ENCODE results near the gene MPZ. TPM values are rescaled to one million over a fixed set of nuclear protein-coding genes. Genes with fewer than 3 reads are reported as not detected.

The MPZ gene
- total and polyA plus RNA-seq, 9 of the 15 experiments (the other 6 are each of a cell fraction or from before 2014, with no cell fraction given) = 0.22 to 16.6 (median 10.9) TPM

- TF ChIP-seq MGA (IDR thresholded peaks at IDR 0.05) (peak; percentile 78), MYC (IDR thresholded peaks at IDR 0.05; ENCODE audit: low read depth, low read length) (peak; percentile 9; the same call in 1 of the 2 replicates), MYC (CRISPR knock-in tag; IDR thresholded peaks at IDR 0.05; ENCODE audit: borderline replicate concordance, low read depth) (no peak)
Observed at GRCh38 chr1:161313554-161314200, 3.9 kb upstream of the MPZ start (continued).
